Measurements from ENCODE around the gene TMPRSS5.

GRCh38 chr11:113715882-113716625 lies 9.9 kb upstream of the TMPRSS5 start:
- TF ChIP-seq SMAD1 (CRISPR knock-in tag; IDR thresholded peaks at IDR 0.05; ENCODE audit: borderline replicate concordance, low read depth) (no peak), HNRNPLL (IDR thresholded peaks at IDR 0.05; ENCODE audit: low read depth, low read length, poor library complexity, severe bottlenecking) (no peak), FOXJ3 (CRISPR knock-in tag; IDR thresholded peaks at IDR 0.05; ENCODE audit: borderline replicate concordance) (no peak), WIZ (CRISPR knock-in tag; IDR thresholded peaks at IDR 0.05) (no peak)
